GM18517 (cell line): Measurements from ENCODE around the gene ARL6IP1.
"Not testable (repeated sequence)": the region's sequence is repeated elsewhere in the genome, so short reads cannot be mapped to it uniquely, and the experiment has no call there.

ENCODE experiments used
- ATAC-seq: cut with Tn5 transposase; IDR thresholded peaks from one replicate; pipeline ENCODE4 v1.9.1; 2021; ENCODE audit warnings: mild to moderate bottlenecking, moderate library complexity; ENCODE audit not compliant: unreplicated experiment

Gene ARL6IP1

DNA sequence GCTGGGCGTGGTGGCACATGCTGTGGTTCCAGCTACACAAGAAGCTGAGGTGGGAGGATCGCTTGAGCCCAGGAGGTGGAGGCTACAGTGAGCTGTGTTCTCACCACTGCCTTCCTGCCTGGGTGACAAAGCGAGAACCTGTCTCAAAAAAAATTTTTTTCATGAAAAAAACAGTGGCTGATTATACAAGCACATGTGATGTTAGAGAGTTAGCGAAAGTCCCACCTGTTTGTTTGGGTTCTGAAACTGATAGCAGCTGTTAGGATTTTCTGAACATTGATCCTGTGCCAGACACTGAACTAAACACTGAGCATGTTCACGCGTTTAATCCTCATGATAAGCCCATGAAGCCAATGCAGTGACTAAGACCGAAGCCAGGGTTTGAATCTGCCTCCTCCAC is 34.1 kb downstream of the ARL6IP1 start:
- ATAC-seq, result peak; percentile 58

DNA sequence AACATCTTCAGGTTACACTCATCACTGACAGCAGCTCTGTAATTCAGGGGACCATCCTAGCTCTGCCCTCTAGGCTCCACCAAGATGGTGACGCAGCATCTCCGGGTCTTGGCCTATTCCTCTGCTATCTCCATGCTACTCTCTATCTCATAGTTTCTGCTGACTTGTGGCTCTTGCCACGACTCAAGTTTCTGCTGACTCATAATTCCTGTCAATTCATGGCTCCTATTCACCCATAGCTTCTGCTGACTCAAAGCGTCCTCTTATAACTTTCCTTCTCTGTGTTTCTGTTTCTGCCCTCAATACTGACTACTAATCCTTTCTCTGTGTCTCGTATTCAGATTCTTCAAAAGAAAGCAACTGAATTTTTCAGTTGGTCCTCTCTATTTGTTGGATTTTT is 38.6 kb downstream of the ARL6IP1 start:
- peak; percentile 53 for ATAC-seq

DNA sequence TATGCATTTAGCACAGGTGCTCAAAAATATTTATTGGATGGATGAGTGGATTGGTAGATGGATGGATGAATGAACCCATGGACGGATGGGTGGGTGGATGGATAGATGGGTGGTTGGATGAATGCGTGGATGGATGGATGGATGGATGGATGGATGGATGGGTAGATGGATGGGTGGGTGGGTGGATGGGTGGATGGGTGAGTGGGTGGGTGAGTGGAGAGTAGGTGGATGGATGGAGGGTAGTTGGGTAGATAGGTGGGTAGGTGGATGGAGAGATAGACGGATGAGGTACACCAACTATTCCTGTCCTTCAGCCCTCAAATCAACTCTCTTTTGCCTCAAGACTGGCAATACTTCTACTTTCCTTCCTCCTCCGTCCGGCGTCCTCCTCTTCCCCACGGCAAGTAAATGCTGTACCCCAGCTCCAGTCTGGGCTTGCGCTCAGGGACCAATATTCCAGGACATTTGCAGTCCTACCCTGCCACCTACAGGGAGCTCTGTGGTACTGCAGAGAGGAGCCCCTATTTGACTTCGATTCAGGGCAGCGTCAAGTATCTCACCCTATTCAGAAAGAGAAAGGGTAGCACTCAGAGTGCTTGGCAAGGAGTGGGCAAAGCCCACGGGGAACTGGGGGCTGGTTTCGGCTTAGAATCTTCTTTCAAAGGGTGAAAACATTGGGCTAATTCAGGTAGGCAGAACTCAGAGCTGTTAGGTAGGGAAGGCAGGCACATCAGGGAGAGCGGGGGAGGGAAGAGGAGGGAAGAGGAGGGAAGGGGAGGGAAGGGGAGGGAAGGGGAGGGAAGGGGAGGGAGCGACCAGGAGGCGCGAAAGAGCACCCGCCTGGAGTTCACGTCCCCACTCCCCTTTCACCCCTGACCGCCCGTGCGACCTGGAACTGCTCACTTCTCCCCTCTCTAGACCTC is 41.5 kb downstream of the ARL6IP1 start:
- ATAC-seq, result peak; percentile 51

DNA sequence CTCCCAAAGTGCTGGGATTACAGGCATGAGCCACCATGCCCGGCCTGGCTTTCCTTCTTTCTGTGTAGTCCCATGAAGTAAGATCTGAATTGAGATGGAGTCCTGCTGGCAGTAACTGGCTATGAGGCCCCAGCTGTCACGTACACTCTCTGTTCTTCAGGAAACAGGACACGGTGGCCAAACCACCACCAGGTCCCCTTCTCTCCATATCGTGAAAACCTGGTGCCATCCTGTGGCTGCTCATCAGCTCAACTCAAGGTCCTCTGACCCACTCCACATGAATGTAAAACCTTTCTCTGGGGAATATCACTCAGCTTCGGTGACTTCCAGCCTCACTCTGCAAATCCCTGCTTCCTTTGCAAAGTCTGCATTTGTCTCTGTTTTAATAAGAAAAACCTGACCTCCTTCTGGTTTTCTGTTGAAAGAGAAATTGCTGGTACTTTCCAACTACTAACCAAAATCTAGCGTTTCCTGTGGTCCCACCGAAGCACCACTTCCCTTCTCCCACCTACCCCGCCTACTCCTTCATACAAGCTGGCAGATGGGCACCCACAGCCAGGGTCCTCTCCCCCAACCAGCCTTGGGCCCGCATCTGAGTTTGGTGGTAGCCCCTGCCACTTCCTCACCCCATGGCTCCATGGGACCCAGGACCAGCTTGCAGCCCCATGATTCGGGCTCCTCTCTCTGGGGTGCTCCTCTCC is 43.2 kb downstream of the ARL6IP1 start:
- not testable (repeated sequence) for ATAC-seq

DNA sequence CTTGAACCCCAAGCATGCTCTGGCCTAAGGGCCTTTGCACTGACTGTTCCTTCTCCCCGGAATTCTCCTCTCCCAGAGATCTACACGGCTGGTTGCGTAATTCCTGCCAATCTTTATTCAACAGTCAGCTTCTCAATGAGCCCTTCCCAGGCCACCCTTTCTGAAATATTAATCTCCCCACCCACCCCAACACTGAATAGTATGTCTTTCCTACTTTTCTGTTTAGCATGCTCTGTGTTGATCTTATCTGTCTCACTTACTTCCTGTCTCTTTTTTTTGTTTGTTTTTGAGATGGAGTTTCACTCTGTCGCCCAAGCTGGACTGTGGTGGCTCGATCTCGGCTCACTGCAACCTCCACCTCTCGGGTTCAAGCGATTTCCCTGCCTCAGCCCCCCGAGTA is 44.7 kb downstream of the ARL6IP1 start:
- not testable (repeated sequence) for ATAC-seq

DNA sequence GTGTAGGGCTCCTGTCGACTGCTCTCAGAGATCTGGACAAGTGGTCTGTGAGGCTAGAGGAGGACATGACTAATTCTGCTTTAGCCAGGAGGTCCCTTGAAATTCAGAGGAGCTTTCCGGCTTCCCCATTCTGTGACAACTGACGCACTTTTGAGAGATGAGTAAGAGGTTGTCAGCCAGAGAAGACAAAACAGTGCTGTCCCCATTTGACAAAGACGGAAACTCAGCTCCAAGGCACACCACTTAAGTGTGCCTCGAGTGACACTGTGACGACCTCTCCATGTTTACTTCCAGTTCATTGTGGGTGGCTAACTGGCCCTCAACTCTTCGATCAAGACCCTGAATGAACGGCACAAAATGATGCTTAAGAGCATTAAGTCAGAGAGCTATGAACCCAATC is 58.5 kb downstream of the ARL6IP1 start:
- not testable (repeated sequence) for ATAC-seq
